NCI-H2029 treated with DMSO at 0.1 percent for 48 hours (cell line): Measurements from ENCODE around the gene MICAL3.

ENCODE experiments used
- DNase-seq: peaks from one replicate; lab custom pipeline; 2025; lab: John Stamatoyannopoulos, UW

MICAL3 gene

DNA sequence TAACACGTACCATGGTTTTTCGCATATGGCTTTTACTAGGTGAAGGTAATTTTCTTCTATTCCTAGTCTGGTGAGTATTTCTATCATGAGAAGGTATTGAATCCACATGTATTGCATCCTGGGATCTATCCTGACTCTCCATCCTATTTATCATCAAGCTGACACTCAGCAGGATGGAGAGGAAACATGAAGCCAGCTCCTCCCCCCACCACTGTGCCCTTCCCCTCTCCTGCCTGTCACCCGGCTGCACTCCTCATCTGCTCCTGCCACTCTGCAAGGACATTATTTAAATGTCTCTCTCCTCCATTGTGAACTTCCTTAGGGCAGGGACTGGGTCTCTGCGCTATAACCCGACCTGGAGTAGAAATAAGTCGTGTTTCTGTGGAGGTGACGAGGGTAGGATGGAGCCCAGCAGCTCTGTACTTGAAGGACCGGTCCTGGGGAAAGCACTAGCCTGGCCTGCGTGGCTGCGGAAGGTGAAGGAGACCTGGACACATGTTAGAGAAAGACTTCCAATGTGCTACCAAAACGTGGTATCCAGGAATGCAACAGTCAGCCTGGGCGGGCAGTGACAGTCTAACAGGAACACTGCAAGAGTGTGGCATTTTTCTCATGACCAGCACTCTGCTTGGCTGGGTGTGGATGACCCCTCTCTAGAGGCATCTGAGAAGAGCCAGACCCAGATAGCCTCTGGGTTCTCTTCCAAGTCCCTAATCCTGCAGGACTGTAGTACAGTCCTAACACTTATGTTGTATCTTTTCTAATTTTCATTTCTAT, 111.2 kb downstream of the MICAL3 start:
- no peak for DNase-seq

DNA sequence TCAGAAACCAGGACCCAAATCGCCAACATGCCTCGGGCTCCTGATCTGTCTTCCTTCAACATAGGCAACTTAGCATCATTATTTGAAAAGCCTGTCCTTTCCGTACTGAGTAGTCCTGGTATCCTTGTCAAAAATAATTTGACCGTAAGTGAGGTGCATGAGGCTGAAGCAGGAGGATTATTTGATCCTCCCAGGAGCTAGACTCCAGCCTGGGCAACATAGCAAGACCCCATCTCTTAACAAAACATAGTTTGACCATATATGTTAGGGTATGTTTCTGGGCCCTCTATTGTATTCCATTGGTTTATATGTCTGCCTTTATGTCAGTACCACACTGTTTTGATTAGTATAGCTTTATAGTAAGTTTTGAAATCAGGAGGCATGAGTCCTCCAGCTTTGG, 112.5 kb downstream of the MICAL3 start:
- no peak for DNase-seq

DNA sequence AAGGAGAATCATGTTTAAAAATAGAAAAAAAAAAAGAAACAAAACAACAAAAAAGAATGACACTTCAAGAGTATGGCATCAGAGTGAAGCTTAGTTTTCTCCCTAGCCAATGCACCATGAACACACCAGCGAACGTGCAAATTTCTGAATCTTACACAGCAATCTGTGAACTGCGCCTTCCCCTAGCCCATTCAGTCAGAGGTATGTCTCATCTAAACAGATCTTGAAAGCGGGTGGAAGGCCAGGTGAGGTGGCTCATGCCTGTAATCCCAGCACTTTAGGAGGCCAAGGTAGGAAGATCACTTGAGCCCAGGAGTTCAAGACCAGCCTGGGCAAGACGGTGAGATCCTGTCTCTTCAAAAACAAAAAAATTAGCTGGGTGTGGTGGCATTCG, 113.1 kb downstream of the MICAL3 start:
- DNase-seq, result no peak

DNA sequence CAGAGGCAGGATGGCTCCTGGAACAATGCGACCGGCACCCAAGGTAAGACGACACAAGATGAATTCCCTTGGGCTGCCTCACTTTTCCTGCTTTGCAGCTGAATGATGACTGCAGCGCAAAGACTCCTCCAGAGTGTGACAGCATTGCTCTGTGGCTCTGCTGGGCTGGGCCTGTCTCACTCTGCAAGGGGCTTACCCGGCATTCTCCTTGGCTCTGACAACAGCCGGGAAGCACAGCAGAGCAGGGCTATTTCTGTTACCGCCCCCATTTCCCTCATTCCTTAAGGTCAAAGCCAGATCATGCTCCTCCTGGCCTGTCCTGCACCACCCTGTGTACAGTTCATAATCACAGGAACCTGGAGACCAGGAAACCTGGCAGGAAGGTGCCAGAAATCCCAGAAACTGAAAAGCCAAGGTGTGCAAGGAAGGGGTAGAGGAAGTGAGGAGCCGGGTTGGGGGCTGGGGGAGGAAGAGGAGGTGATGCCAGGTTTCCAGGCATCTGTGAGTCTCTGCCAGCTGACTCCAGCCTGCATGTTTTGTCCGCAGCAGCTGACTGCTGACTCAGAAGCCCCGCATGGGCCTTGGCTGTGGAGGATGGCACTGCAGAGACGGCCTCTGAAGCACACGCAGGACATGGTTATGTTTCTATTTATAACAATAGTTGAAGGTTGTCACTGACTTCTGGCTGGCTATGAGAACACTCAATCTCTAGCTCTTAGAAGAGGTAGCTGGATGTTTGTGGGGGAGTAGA, 113.6 kb downstream of the MICAL3 start:
- no peak for DNase-seq

DNA sequence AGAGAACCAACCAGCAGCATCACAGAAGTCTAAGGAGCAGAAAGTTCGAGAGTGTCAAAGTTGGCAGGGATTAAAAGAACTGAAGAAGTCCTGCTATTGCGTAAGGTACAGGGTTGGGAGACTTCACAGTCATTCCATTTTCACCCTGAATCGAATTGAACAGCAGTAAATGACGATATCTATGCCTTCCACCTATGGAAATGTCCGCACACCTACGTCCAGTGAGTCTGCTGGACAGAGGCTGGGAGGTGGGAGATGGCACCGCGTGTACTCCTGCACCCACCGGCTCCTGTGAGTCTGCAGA, 116.7 kb downstream of the MICAL3 start:
- no peak for DNase-seq

DNA sequence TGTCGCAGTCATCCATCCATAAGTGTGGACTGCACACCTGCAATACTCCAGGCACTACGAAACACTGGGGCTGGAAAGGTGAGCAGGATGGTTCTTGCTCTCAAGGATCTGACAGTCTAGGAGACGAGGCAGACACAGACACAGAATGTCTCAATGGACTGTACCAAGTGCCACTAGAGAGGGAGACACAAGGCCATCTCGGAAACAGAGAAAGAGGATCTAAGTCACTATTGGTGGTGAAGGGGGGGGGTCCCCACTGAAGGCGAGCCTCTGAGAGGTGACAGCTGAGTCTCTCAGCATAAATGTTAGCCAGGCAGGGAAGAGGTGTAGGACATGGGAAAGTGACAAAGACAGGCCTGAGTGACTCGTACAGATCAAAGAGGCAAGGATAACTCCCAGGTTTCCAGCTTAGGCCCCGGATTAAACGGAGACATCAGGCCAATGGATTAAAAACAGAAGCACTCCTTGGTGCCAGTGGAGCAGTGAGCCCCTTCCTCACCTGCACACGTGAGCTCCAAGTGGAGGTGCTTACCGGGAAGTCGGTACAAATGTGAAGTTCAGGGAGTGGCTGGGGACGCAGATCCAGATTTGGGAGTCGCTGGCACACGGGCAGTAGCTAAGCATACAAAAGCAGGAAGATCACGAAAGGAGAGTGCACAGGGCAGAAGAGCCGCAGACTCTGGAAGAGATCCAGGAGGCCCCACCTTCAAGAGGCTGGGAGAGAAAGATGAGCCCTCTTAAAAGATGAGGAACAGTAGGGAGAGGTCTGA, 117.2 kb downstream of the MICAL3 start:
- DNase-seq, result no peak

DNA sequence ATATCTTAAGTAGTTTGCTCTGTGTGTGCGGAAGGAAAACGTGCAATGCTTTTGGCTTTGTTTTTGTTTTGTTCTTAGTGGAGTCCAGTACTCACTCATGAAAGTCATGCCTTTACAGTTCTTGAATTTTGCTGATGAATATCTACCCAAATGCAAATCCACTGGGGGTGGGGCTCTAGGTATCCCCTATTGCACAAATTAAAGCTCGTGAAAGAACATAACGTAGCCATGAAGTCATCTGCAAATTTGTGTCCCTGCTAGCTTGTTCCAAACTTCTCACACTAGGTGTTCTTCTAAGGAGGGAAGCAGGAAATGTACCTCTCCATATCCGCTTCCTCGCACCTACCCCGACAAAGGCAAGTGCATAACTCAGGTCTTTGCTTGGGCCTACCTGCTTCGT, 118.9 kb downstream of the MICAL3 start:
- DNase-seq, result no peak

DNA sequence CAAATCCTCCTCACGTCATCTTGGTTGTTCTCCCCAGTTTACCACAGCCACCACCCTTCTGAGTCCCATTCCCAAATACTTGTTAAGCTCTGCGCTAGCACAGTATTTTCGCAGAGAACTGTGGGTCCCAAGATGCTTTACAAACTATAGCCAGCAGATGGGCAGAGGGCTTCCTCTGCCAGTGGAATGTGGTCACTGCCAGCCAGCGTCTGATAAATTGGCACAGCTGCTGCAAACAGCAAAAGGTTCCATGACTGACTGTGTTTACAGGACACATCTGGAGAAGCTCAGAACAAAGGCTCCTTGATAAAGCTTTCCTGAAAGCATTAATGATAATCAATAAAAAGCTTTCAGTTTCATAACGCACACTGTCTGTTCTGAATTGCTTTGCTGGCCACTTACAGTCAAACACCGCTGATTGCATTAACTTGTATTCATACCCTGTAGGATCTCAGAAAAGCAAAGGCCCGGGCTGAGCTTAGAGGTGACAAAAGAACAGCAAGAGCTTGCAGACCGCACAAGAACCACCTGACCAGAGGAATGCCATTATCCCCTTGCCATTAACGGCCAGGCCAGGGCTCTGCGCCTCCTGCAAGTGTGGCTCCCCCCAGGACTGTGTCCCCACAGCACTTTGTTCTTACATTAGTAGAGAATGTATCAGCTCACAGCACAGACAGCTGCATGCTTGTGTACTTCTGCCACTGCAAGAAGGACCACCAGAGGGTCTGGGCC, 120.6 kb downstream of the MICAL3 start:
- no peak for DNase-seq

DNA sequence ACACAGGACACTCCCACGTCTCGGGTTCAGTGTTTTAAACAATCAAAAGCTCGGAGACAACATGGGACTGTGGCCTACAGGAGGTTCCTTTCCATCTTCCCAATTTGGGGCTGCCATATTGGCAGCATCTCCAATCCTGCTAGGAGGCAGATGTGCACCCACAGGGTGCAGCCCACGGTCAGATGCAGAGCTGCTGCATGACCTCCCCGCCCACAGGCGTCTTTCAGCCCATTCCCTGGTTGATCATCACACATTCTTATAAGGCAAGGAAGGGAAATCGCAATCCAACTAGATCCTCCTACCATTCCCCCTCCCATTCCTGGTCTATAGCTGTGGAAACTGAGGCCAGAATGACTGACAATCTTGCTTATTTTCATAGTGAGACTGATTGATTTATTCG, 121.4 kb downstream of the MICAL3 start:
- no peak for DNase-seq

DNA sequence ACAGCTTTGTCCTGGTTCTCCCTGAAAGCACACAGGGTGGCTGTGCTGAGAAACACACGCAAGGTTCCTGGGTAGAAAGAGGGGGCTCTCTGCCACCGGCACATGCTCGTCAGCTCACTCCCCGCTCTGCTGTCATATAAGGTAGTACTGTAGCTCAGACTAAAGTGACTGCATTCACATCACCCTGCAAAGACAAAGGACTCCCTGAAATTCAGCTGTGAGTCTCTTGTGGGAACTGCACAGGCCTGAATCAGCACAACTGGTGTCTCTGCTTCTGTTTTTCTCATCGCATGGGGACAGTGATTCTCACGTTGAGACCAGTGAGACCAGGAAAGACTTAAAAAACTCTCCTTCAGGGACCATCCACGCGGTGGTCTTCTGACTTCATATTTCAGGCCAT, 126.0 kb downstream of the MICAL3 start:
- DNase-seq, result no peak

DNA sequence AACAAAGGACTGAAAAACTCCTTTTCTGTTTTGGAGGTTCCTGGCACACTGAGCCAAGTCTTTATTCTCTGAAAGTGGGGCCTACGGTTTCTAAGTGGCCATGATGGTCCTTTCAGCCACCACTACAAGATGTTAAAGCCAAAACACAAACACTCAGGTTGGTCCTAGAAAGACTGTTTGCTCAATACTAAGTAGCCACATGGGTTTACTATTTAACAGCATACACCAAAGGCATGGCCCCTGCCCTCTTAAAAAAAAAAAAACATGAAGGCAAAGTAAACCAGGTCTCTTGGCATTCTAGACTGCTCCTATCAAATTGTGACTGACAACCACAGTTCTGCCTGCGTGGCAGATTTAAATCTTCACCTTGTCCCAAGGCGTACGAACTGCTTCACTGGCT, 126.5 kb downstream of the MICAL3 start:
- DNase-seq, result peak; percentile 58

DNA sequence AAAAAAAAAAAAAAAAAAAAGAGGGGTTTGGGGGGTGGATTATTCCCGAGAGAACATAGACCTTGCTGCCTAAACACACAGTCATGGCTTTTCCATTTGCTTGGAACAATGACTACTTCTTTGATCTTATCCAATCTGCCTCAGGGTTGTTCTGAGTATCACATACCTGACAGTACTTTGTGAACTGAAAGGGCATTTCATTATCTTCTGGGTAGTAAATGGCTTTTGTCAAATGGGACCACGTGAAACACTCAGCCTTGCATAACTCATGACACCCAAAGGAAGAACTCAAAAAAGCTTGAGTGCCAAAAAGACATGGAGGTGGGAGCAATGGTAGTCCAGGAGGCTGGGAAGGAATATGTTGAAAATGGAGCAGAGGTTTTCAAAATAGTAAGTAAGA, 126.9 kb downstream of the MICAL3 start:
- no peak for DNase-seq

DNA sequence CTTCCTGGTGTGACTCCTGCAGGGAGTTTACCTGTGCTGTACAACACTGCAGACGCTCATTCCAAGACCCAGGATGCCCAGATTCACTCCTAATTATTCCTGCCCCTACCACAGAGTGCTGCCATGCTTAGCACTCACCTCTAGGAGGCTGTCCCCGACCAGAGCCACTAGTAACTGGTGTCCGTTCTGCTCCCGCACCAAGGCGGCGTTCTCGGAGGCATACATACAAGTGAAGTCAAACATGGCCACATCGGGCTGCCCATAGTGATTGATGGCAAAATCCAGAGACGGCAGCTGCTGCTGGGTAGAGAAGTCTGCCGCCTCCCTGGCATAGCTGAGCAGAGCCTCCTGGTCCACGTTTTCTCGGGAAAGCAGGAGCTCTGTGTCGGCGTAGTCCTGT, 127.8 kb downstream of the MICAL3 start:
- DNase-seq, result no peak

DNA sequence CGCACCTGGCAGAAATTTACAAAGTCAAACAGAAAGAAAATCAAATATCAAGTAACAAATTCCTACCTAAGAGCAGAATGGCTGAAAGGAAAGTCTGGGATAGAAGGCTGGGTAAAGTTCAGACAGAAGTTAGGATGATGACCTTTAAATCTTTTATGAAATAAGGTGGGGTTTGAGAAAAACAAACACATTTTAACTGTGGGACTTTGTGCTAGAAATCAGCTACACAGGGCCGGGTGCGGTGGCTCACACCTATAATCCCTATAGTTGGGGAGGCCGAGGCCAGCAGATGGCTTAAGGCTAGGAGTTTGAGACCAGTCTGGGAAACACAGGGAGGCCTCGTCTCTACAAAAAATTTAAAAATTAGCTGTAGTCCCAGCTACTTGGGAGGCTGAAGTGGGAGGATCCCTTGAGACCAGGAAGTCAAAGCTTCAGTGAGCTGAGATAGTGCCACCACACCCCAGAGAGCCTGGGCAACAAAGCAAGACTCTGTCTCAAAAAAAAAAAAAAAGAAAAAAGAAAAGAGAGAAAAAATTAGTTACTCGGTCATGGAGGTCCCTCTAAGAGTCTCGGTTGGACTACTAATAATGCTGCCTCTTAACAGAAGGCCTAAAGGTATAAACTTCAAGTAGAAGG, 130.3 kb downstream of the MICAL3 start:
- DNase-seq, result no peak

DNA sequence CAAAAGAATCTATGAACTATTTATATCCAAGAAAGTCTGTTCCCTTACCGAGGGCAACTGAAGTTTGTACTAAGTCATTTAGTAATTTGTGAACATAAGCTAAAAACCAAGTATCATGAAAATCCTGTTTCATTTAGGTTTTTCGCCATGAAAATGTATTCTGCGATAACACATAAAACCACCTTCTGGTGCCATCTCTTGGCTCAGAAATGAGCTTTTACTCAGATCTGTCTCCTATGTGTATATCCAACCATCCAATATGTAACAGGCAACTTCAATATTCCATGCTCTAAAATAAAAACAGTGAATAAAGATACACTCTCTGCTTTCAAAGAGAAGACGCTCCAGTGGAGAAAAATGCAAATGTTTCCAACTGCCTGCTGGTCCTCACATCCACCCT, 132.0 kb downstream of the MICAL3 start:
- no peak for DNase-seq

DNA sequence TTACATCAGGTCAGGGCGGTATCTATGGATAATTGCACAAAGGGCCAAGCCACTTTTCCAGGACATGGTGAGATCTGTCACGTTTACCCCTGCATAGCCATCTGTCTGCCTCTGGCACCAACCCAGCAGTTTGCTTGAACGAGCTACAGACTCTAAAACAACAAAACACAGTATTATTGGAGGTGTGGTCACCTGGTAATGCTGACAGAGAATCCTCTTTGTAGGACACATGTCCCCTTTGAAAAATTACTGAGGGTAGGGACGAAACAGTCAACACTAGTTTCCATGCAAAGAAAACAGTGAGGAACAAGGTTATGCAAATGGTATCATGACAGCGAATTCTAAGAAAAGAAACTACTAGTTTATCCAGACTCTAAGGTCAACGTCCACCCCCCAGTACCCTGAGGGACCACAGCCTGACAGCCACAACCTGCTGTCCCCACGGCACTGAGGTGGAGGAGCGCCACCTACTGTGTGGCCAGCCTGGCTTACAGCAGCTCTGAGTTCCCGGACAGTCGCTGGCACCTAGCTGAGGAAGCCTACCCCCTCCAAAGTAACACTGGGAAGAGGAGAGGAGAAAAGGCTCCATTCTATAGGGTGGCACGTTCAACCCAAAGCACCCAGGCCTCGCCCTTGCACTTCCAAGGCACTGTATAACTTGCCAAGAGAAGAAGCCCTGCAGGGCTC, 132.7 kb downstream of the MICAL3 start:
- DNase-seq, result peak; percentile 23

DNA sequence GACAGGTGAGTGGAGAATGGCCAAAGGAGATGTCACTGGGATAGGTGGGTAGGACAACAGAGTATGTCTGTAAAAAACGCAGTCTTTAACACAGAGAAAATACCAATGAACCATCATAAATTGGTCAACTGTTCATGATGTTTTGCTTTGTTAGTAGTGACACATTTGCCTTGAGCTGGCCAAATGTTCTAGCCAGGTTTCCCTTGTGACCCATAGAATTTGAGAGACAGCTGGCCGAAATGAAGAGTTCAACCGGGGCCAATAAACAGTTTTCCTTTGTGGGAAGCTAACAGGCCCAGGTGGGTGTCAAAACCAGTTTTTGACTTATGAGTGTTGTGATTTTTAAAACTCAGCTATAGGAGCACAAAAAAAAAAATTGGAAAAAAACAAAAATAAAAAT, 133.5 kb downstream of the MICAL3 start:
- DNase-seq, result no peak

DNA sequence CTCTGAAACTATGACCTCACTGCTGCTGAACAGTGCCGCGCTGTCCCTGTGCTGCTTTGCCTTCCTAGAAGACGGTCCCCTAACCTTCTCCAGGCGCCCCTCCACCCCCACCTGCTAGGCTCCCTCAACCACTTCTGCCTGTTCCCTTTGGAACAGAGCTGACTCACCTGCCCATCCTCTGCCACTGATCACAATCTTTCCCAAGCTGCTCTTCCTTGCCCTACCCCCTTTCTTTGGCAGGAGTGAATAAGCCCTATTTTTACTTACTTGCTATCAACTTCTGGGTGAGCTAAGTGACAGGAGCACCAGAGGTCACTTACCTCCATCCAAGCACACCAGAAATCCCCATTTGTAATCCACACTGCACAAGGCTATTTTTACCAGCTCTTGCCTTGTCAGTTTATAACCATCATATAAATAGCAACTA, 134.1 kb downstream of the MICAL3 start:
- no peak for DNase-seq

DNA sequence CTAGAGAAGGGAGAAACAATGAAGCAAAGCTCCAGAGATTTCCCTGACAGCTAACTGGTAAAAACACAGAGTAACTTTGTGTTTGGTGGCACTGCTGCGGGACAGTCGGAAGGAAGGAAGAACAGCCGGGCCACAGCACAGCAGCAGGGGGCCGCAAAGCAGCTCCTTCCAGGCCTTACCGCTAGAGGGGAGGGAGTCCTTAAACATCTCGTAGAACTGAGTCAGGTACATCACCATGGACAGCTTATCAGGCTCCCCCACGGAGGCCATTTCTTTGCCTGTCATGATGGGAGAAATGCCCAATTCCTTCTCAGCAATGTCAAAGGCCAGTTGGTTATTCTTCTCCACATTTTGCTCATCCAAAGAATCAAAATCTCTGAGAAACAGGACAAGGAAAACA, 135.5 kb downstream of the MICAL3 start:
- DNase-seq, result no peak

DNA sequence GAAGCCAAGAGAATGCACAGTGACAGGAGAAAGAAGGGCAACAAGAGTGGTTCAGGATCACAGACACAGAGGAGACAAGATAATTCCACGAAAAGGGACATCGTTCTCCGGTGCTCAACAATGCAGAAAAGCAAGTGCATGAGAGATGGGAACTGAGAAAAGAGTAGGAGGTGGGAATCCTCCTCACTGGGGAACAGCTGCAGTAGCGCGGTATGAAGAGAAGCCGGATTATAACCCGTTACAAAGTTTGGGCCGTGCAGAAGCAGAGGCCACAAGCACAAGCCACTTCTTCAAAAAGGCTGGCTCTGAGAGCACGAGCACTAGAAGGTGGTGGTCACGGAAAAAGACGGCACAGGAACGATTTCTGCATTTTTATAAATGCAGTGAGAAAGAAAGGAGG, 135.9 kb downstream of the MICAL3 start:
- no peak for DNase-seq

DNA sequence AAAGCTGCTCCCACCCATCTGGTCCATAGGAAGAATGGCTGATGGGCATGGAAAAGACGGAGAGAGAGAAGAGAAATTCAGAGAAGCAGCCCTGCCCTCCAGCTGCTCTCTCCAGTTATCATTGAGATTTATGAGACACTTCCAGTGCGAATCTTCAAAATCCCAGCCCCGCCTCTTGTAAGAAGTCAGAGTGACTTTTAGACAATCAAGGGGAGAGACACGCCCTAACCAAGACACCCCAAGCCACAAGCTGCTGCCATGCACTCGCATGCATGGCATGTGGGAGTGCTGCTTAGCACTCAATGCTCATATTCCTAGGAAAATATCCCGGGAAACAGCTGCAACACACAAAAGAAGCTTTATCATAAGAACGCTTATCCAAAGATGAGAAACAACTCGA, 139.5 kb downstream of the MICAL3 start:
- DNase-seq, result no peak
